Stimulated activated CD8-positive, alpha-beta memory T cell treated with anti-CD3 and anti-CD28 coated beads, Interleukin-2, amount 100 ng/mL, for 1 hour (primary cell): ENCODE results near the gene C14orf119.

Source experiments
- DNase-seq, 2 donors: peaks; one replicate each; pipeline ENCODE4 v3.0.0-alpha.2; 2020; ENCODE audit warnings: low read depth in 2 of 2

C14orf119 gene

GRCh38 chr14:23095196-23096108, at the start of gene C14orf119:
TSS of gene C14orf119 (plus strand) at chr14:23095505. CDS start at chr14:23097659, 2,154 bp downstream.
- DNase-seq: peak; percentile 98

DNA sequence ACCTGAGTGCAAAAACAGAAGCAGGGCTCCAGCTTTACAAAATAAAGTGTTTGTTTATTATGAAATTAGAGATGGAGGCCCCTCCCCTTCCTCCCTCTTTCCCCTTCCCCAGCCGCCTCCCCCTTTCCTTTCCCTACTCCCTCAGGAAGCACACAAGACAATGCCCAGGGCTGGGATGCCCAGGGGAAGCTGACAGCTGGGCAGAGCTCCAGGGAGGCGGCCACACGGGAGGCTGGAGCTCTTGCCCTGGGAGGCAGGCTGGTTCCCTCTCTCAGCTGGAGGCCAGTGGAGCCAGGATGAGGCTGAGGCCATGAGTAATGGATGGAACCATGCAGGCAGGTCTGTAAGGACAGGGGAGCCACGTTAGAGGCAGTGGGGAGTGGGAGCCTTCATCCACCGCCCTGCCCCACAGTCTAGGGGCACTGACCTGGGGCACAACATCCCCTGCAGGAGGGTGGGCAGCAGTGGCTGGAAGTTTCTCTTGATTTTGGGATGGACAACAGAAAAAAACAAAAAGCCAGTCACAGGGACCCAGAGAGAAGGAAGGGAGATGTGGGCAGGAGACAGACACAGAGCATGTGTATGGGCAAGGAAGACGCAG, 48.2 kb upstream of the C14orf119 start:
- no peak for DNase-seq

DNA sequence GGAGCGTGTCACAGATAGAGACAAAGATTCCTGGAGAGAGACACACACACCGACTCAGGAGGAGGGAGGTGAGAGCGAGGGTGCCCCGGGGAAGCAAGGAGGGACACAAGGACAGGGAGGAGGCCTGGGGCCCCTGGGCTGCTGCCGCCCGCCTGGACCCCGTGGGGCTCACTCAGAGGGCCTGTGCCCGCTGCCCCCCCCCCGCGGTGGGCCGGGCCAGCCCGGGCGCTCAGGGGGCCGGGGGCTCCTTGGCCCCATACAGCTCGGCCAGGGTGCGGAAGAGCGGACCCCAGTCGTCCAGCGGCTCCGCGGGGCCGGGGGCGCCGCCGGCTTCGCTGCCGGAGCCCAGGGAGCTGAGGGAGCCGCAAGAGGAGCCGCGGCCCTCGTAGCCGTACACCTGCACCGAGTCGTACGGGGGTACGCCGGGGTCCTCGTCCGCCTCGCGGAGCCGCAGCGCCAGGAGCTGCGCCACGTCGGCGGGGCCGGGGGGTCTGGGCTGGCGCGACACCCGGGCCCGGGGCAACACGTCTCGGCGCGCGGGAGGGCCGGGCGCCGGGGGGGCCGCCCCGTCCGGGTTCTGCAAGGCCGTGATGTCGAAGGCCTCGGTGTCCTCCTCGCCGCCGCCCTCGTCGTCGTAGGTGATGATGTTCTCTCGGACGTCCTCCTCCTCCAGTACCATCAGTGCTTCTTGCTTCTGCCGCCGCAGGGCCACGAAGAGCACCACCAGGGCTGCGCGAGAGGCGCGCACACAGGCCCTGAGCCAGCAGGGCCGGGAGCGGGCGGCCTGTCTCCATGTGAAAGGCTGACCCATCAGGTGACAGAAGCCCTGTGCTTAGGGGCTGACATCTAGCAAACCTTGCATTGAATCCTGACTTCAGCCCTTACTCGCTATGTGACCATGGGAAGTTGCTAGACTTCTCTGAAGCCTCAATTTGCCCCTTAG, 47.3 kb upstream of the C14orf119 start:
- DNase-seq: no peak

DNA sequence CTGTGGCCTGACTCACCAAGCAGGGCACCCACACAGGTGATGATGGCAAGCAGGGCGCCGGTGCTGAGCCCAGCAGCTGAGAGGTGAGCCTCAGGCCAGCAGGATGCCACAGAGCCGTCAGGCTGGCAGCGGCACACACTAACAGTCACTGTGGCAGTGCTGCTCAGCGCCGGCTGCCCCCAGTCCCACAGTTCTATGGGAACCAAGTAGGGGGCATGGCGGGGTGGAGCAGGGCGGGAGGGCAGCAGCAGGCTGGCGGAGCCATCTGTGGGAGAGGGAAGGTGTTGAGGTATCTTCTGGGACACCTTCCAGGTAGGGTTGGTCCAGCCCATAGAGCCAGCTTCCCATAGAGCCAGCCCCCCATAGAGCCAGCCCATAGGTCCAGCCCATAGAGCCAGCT, 46.3 kb upstream of the C14orf119 start:
- DNase-seq: no peak

- DNase-seq: no peak
These were observed 43.9 kb upstream of the C14orf119 start for GRCh38 chr14:23051141-23052057.

GRCh38 chr14:23052182-23052623, 43.1 kb upstream of the C14orf119 start:
- DNase-seq: no peak

DNA sequence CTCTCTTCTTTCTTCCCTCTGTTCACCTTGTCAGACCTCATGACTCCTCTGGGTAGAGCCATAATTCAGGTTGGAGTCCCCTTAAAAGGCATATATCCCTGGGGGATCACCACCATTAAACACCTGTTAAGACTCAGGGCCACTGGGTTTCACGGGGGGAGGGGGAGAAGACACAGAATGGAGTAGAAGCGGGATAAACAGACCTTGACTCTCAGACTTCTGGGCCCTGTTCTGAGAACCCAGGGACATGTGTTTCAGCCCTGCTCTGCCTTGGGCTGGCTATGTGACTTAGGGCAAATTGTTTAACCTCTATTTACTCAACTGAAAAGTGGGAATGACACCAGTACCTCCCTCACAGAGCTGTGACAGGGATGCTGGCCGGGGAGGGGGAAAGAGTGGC, 42.6 kb upstream of the C14orf119 start:
- DNase-seq: no peak

- DNase-seq: no peak
These were observed 41.9 kb upstream of the C14orf119 start for GRCh38 chr14:23053426-23053825.

DNA sequence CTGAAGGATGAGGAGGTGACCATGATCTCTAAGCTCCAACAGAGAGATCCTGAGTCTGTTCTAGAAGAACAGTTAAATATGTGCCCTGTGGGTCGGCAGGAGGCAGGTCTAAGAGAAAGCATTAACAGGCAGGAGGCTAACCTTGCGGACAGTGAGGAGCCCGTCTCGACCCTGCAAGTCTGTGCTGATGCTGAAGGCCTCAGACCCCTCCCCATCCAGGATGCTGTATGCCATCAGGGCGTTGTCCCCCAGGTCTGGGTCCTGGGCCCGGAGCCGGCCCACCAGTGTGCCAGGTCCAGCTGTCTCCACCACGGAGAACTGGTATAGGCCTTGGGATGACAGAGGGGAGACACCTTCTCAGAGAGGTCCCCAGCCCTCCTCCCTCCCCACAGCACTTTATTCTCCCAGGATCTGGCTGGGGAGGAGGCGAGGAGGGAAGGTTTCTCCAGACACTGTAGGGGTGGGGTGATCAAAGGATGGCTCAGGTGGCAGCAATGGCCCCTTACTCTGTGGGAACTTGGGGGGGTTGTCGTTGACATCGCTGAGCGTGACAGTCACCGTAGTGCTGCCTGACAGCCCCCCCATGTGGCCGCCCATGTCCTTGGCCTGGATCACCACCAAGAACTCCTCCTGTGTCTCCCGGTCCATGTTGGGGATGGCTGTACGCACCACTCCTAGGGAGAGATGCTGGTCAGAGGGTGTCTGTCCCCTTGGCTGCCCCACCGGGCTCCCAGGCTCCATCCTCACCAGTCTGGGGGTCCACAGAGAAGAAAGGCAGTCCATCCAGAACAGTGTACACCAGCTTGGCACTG, 41.1 kb upstream of the C14orf119 start:
- no peak for DNase-seq

DNA sequence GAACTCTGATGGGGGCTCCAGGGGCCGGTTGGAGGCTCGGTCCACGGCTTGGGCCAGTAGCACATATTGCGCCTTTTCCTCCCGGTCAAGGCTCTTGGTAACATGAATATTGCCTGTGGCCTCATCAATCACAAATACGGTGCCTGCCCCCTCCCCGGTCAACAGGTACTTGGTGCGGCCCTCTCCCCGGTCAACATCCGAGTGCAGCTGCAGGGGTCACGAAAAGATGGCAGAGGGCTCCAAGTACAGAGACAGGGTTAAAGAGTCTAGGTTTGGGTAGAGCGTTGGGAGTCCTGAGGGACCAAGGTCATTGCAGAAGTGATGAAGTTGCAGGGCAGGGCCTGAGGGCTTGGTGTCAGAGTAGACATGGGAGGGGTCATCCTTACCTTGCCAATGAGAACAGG, 40.2 kb upstream of the C14orf119 start:
- no peak for DNase-seq

DNA sequence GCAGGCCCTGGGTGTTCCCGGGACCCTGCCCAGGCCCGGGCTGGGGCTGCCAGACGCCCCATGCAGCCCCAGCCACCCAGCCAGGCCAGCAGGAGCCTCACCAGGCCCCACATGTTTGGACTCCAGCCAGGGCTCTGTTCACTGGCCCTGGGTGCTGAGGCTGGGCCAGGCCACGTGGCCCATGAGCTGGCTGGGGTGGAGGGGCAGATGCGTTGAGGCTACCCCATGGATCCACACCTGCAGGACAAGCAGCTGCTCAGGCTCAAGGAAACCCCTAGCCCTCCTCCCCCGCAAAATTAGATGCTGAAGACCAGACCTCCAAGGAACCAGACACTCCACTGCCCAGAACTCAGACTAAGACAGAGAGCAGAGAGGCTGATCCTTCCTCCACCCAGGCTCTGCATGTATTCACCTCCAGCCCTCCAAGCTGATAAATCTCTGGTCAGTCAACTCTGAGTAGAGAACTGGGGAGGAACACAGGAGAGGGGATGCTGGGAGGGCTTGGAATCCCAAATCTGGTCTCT, 39.6 kb upstream of the C14orf119 start:
- no peak for DNase-seq

DNA sequence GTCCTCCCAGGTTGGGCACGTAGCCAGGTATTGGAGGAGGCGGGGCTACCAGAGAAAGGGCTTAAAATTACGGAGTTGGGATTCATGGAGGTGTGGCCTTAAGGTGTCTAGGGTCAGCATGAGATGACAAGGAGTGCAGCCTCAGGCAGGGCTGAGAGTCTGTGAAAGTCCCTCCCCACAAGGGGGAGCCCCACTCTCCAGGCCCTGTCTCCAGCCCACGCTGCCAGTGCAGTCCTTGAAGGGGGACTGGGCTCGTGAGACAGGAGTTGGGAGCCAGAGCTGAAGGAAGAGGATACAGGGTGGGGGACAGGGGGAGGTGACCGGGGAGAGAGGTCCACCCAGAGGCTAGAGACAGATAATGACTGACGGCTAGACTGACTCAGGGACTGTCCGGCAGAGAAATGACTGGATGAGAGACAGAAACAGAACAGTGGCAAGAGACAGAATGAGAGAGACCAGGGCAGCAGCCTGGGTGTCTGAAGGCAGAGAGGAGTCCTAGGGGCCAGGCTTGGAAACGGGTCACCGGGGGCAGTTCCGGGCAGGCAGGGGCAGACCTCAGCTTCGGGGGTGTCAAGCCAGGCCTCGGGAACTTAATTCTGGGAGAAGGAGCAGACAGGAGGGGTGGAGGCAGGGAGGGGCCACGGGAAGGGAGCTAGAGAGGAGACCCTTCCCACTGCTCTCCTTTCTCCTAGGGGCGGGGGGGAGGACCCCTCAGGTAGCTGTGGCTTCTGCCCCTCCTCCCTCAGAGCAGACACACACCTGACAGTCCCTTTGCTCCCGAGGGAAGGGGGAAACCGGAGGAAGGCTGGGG, 39.0 kb upstream of the C14orf119 start:
- DNase-seq: peak in 1 of 2 donors; percentile 48

DNA sequence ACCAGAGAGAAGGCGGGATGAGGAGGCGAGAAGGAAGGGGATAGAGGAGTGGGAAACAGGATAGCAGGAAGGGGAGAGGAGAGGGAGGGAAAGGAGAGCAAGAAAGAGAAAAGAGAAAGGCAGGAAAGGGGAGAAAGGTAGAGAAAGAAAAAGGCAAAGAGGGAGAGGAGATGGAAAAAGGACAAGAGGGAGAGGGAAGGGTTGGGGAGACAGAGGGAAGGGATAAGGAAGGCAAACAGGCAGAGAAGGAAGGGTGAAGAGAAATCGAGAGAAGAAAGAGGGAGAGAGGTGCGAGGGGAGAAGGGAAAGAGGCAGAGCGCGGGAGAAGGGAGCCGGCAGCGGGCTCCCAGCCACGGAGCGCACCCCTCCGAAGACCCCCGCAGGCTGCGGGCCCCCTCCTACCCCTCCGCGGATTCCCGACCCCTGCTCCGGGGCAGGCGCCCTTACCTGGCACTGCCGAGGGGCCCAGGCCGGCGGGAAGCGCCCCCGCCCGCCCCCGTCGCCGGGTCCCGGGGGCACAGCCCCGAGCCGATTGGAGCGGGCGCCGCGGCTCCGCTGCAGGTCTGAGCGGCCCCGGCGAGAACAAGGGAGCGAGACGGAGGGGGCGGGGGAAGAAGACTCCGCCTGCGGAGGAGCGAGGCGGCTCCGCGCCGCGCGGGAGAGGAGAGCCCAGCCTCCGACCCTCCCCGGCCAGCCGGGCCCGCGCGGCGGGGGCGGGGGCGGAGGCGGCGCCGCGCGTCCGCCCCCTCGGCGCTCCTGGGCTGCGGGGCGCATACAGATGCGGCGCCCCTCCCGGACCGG, 38.1 kb upstream of the C14orf119 start, which contains the start of gene CDH24:
TSS of gene CDH24 (minus strand) at position 565 of the 801 bp plus-strand sequence. CDS start 1,787 bp downstream, outside the sequence.
- peak in 1 of 2 donors; percentile 47 for DNase-seq

DNA sequence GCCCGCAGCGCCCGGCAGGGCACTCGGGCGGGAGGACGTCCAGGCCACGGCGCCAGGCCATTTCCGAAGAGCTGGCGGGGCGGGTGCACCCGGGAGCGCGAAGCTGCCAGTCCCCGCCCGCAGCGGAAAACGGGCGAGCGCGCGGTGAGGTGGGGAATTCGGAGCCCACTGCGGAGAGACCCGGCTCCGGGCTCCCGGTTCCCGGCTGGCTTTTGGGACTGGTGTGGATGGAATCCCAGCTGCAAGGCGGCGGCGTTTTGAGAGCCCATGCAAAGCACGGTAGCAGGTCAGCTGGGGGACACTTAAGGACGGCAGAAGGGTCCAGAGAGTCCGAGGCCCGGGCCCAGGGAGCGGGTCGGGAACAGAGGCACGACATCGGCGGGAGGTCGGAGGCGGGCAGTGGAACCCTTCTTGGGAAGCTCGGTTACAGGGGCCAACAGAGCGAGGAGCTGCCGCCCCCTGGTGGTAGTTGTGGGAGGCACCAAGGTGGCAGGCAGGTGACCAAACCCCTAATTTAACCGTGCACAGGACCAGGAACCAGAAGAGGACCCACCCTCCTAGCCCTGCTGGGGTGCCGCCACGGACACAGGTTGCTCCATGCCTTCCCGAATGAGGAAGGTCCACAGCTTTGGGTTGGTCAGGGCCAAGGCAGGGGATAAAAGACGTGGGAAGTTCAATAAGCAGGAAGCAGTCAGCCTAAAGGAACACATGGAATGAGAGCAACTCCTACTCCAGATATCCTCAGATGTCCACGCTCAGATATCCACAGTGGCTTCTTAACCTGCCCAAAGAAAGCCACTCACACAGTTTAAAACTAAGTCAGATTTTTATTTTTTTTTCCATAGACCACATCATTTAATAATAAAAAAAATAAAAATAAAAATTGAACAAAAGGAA, 37.3 kb upstream of the C14orf119 start:
- peak; percentile 75 to 78 for DNase-seq

- DNase-seq: no peak
These were observed 36.4 kb upstream of the C14orf119 start for GRCh38 chr14:23058654-23059504.
